Ovary (tissue), 3 donors: Measurements from ENCODE around the gene IFRD2.

Source experiments
- CTCF ChIP-seq, 3 donors: fragments of 450-650 bp in 2 of 3; fragments of 200-600 bp in 1 of 3; IDR thresholded peaks; one replicate each; pipeline versions ENCODE4 v1.5.1 to v1.8.0; 2016 to 2022; ENCODE audit warnings: antibody characterized with exemption in 3 of 3, mild to moderate bottlenecking in 1 of 3
- POLR2A ChIP-seq: fragments of 450-650 bp; IDR thresholded peaks from one replicate; pipeline ENCODE4 v1.6.1; 2017; ENCODE audit warnings: antibody characterized with exemption, mild to moderate bottlenecking, moderate library complexity
- donor health status: DM: no; HTN: no; CAD: no.

GRCh38 chr3:50300681-50301254 is 8.5 kb upstream of the IFRD2 start:
- no peak for TF ChIP-seq CTCF (IDR thresholded peaks at IDR 0.05)
- TF ChIP-seq POLR2A: no peak
